ENCODE data around the gene CPAMD8.
"Not testable (repeated sequence)": the region's sequence is repeated elsewhere in the genome, so short reads cannot be mapped to it uniquely, and the experiment has no call there.

The CPAMD8 gene

DNA sequence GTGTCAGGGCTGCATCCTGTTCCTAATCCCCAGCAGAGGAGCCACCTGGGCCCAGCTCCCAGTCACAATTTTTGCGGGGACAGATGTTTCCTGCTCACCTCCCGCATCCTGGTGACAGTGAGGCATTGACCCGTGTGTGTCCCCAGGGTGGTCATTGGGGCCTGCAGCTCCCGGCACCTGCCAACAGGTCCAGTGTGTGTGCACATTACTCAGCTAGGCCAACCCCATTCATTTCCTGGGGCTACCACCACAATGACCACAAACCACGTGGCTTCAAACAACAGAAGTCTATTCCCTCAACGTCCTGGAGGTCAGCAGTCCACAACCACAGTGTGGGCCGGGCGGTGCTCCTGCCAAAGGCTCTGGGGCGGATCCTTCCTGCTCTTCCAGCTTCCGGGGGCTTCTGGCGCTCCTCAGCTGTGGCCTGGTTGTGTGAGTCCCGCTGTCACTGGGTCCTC lies 149.7 kb downstream of the CPAMD8 start:
- H3K27me3 ChIP-seq (ENCODE audit: insufficient read depth, low read length): no peaks in the 10 kb centered on the region
- H3K27ac ChIP-seq (ENCODE audit: low read depth, low read length): no peak overlapping the region
- H3K4me3 ChIP-seq (ENCODE audit: low read depth, low read length): no peak overlapping the region
- no peak overlapping the region for H4K8ac ChIP-seq (ENCODE audit: low read depth, low read length)
- H2AK5ac ChIP-seq (ENCODE audit: low read length): no peak overlapping the region
- no peak overlapping the region for H3K9ac ChIP-seq (ENCODE audit: low read length)
- no peaks in the 10 kb centered on the region for H3K79me2 ChIP-seq (ENCODE audit: control insufficient read depth, insufficient read depth, low read length, poor library complexity)
- no peak overlapping the region for H2BK5ac ChIP-seq (ENCODE audit: low read depth, low read length, poor library complexity)
- no peak overlapping the region for H2BK120ac ChIP-seq (ENCODE audit: insufficient read depth, low read length, poor library complexity)
- H3K4me2 ChIP-seq (ENCODE audit: low read length): no peak overlapping the region
- DNase-seq: no peak
- no CpG with 5 or more reads among the region's 12 CpGs for WGBS (ENCODE audit: extremely low coverage, insufficient coverage, insufficient read length)
- peaks cover 70 to 75% of the 10 kb centered on the region in 2 experiments for H3K36me3 ChIP-seq (ENCODE audit: control insufficient read depth in 1 of 2, insufficient read depth in 2 of 2, low read length in 2 of 2)
- no peak overlapping the region for H3K4ac ChIP-seq (ENCODE audit: low read depth, low read length)
- no peak overlapping the region for H2BK12ac ChIP-seq (ENCODE audit: low read length)
- H3K23ac ChIP-seq (ENCODE audit: low read length): no peak overlapping the region
- H2AFZ ChIP-seq (ENCODE audit: insufficient read depth, low read length, poor library complexity): no peak overlapping the region
- no peak overlapping the region for H4K12ac ChIP-seq (ENCODE audit: low read depth, low read length)
- no peaks in the 10 kb centered on the region for H3K79me1 ChIP-seq (ENCODE audit: low read length)
- peaks cover 33% of the 10 kb centered on the region for H3K9me3 ChIP-seq (ENCODE audit: insufficient read depth, low read depth, low read length)
- no peak overlapping the region for H3K18ac ChIP-seq (ENCODE audit: low read length)
- no peak overlapping the region for H3K14ac ChIP-seq (ENCODE audit: low read length)
- peaks cover 0 to 3% of the 10 kb centered on the region in 2 experiments for H3K4me1 ChIP-seq (ENCODE audit: control insufficient read depth in 1 of 2, insufficient read depth in 2 of 2, low read length in 2 of 2)
- no peak overlapping the region for H4K91ac ChIP-seq (ENCODE audit: low read depth, low read length)

DNA sequence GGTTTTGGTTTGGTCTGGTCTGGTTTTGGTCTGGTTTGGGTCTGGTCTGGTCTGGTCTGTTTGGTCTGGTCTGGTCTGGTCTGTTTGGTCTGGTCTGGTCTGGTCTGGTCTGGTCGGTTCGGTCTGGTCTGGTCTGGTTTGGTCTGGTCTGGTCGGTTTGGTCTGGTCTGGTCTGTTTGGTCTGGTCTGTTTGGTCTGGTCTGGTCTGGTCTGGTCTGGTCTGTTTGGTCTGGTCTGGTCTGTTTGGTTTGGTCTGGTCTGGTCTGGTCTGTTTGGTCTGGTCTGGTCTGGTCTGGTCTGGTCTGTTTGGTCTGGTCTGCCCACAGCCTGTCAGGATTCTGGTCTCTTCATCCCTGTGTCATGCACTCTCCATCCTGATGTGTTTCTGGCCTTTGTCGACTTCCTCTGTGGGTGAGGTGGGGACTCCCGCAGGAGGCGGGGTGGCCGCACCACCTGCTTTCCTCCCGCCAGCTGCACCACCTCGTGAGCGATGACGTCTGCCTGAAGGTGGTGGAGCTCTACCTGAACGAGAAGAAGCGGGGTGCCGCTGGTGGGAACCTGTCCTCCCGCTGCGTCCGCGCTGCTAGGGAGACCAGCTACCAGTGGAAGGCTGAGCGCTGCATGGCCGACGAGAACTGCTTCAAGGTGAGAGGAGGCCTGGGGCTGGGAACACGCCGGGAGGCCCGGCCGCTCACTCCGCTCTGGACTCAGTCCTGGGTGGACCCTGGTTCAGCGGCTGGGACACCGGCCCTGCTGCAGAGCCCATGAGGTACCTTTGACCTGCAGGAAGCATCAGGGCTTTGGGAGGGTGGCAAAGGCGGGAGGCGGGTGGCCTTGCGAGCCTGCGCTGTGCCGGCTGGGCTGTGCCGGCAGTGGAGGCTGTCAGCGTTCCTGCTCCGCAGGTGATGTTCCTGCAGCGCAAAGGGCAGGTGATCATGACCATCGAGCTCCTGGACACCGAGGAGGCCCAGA lies 150.7 kb downstream of the CPAMD8 start:
- DNase-seq: peak in 1 of 2 donors; percentile 23
- Histone ChIP-seq H3K79me1 (ENCODE audit: low read length) (no peaks in the 10 kb centered on the region), H2AFZ (ENCODE audit: insufficient read depth, low read length, poor library complexity) (no peak overlapping the region), H3K27ac (ENCODE audit: low read depth, low read length) (no peak overlapping the region), H3K4ac (ENCODE audit: low read depth, low read length) (no peak overlapping the region), H3K36me3 (ENCODE audit: control insufficient read depth in 1 of 2, insufficient read depth in 2 of 2, low read length in 2 of 2) (peaks cover 75 to 83% of the 10 kb centered on the region in 2 experiments), H3K9me3 (ENCODE audit: insufficient read depth, low read depth, low read length) (peaks cover 27% of the 10 kb centered on the region), H2AK5ac (ENCODE audit: low read length) (no peak overlapping the region), H3K4me1 (ENCODE audit: control insufficient read depth in 1 of 2, insufficient read depth in 2 of 2, low read length in 2 of 2) (peaks cover 0 to 3% of the 10 kb centered on the region in 2 experiments), H3K14ac (ENCODE audit: low read length) (no peak overlapping the region), H3K27me3 (ENCODE audit: insufficient read depth, low read length) (no peaks in the 10 kb centered on the region), H4K12ac (ENCODE audit: low read depth, low read length) (no peak overlapping the region), H2BK120ac (ENCODE audit: insufficient read depth, low read length, poor library complexity) (no peak overlapping the region), H3K79me2 (ENCODE audit: control insufficient read depth, insufficient read depth, low read length, poor library complexity) (no peaks in the 10 kb centered on the region), H4K91ac (ENCODE audit: low read depth, low read length) (no peak overlapping the region), H2BK5ac (ENCODE audit: low read depth, low read length, poor library complexity) (no peak overlapping the region), H3K4me3 (ENCODE audit: low read depth, low read length) (no peak overlapping the region), H3K9ac (ENCODE audit: low read length) (no peak overlapping the region), H2BK12ac (ENCODE audit: low read length) (no peak overlapping the region), H3K23ac (ENCODE audit: low read length) (no peak overlapping the region), H3K18ac (ENCODE audit: low read length) (no peak overlapping the region), H3K4me2 (ENCODE audit: low read length) (no peak overlapping the region), H4K8ac (ENCODE audit: low read depth, low read length) (no peak overlapping the region)
- WGBS (ENCODE audit: extremely low coverage, insufficient coverage, insufficient read length): no CpG with 5 or more reads among the region's 39 CpGs

- not testable (repeated sequence) for H2AK5ac ChIP-seq (ENCODE audit: low read length)
Measured at GRCh38 chr19:16874978-16875299, 151.7 kb downstream of the CPAMD8 start.

DNA sequence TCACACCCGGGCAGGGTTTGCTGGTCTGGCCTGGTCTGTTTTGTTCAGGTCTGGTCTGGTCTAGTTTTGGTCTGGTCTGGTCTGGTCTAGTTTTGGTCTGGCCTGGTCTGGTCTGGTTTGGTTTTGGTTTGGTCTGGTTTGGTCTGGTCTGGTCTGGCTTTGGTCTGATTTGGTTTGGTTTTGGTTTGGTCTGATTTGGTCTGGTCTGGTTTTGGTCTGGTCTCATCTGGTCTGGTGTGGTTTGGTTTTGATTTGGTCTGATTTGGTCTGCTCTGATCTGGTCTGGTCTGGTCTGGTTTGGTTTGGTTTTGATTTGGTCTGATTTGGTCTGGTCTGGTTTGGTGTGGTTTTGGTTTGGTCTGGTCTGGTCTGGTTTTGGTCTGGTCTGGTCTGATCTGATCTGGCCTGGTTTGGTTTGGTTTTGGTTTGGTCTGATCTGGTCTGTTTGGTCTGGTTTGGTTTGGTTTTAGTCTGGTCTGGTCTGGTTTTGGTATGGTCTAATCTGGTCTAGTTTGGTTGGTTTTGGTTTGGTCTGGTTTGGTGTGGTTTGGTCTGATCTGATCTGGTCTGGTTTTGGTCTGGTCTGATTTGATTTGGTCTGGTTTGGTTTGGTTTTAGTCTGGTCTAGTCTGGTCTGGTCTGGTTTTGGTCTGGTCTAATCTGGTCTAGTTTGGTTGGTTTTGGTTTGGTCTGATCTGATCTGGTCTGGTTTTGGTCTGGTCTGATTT lies 152.2 kb downstream of the CPAMD8 start:
- Histone ChIP-seq H3K79me2 (ENCODE audit: control insufficient read depth, insufficient read depth, low read length, poor library complexity) (no peaks in the 10 kb centered on the region), H3K9ac (ENCODE audit: low read length) (no peak overlapping the region), H3K4ac (ENCODE audit: low read depth, low read length) (no peak overlapping the region), H3K27me3 (ENCODE audit: insufficient read depth, low read length) (no peaks in the 10 kb centered on the region), H3K4me3 (ENCODE audit: low read depth, low read length) (no peak overlapping the region), H3K14ac (ENCODE audit: low read length) (no peak overlapping the region), H2AK5ac (ENCODE audit: low read length) (no peak overlapping the region), H3K23ac (ENCODE audit: low read length) (no peak overlapping the region), H3K4me1 (ENCODE audit: control insufficient read depth in 1 of 2, insufficient read depth in 2 of 2, low read length in 2 of 2) (peaks cover 0 to 3% of the 10 kb centered on the region in 2 experiments), H3K36me3 (ENCODE audit: control insufficient read depth in 1 of 2, insufficient read depth in 2 of 2, low read length in 2 of 2) (peaks cover 73 to 83% of the 10 kb centered on the region in 2 experiments), H3K79me1 (ENCODE audit: low read length) (no peaks in the 10 kb centered on the region), H4K91ac (ENCODE audit: low read depth, low read length) (no peak overlapping the region), H2BK5ac (ENCODE audit: low read depth, low read length, poor library complexity) (peak overlapping the region; percentile 15), H2BK12ac (ENCODE audit: low read length) (no peak overlapping the region), H3K9me3 (ENCODE audit: insufficient read depth, low read depth, low read length) (peaks cover 27% of the 10 kb centered on the region), H2BK120ac (ENCODE audit: insufficient read depth, low read length, poor library complexity) (no peak overlapping the region), H4K8ac (ENCODE audit: low read depth, low read length) (no peak overlapping the region), H3K18ac (ENCODE audit: low read length) (no peak overlapping the region), H3K4me2 (ENCODE audit: low read length) (no peak overlapping the region), H4K12ac (ENCODE audit: low read depth, low read length) (no peak overlapping the region), H2AFZ (ENCODE audit: insufficient read depth, low read length, poor library complexity) (no peak overlapping the region), H3K27ac (ENCODE audit: low read depth, low read length) (no peak overlapping the region)
- no peak for DNase-seq
- no CpG with 5 or more reads among the region's 1 CpG for whole genome bisulfite sequencing (ENCODE audit: extremely low coverage, insufficient coverage, insufficient read length)

More at GRCh38 chr19:16874978-16875299, 151.7 kb downstream of the CPAMD8 start:
- peaks cover 73 to 83% of the 10 kb centered on the region in 2 experiments for H3K36me3 ChIP-seq (ENCODE audit: control insufficient read depth in 1 of 2, insufficient read depth in 2 of 2, low read length in 2 of 2)
- H2BK120ac ChIP-seq (ENCODE audit: insufficient read depth, low read length, poor library complexity); H3K79me2 ChIP-seq (ENCODE audit: control insufficient read depth, insufficient read depth, low read length, poor library complexity); H3K4me3 ChIP-seq (ENCODE audit: low read depth, low read length); H3K18ac ChIP-seq (ENCODE audit: low read length); H4K8ac ChIP-seq (ENCODE audit: low read depth, low read length); H4K91ac ChIP-seq (ENCODE audit: low read depth, low read length); H2BK5ac ChIP-seq (ENCODE audit: low read depth, low read length, poor library complexity); H2BK12ac ChIP-seq (ENCODE audit: low read length); H3K4ac ChIP-seq (ENCODE audit: low read depth, low read length); H3K23ac ChIP-seq (ENCODE audit: low read length); H4K12ac ChIP-seq (ENCODE audit: low read depth, low read length); H2AFZ ChIP-seq (ENCODE audit: insufficient read depth, low read length, poor library complexity); H3K79me1 ChIP-seq (ENCODE audit: low read length); H3K4me1 ChIP-seq (ENCODE audit: control insufficient read depth in 1 of 2, insufficient read depth in 2 of 2, low read length in 2 of 2); H3K27me3 ChIP-seq (ENCODE audit: insufficient read depth, low read length); H3K14ac ChIP-seq (ENCODE audit: low read length); H3K4me2 ChIP-seq (ENCODE audit: low read length); H3K27ac ChIP-seq (ENCODE audit: low read depth, low read length); H3K9ac ChIP-seq (ENCODE audit: low read length); DNase-seq: not testable (repeated sequence)
- peaks cover 26% of the 10 kb centered on the region for H3K9me3 ChIP-seq (ENCODE audit: insufficient read depth, low read depth, low read length)
